Measurements from ENCODE around the gene GPAM.

GPAM gene

DNA sequence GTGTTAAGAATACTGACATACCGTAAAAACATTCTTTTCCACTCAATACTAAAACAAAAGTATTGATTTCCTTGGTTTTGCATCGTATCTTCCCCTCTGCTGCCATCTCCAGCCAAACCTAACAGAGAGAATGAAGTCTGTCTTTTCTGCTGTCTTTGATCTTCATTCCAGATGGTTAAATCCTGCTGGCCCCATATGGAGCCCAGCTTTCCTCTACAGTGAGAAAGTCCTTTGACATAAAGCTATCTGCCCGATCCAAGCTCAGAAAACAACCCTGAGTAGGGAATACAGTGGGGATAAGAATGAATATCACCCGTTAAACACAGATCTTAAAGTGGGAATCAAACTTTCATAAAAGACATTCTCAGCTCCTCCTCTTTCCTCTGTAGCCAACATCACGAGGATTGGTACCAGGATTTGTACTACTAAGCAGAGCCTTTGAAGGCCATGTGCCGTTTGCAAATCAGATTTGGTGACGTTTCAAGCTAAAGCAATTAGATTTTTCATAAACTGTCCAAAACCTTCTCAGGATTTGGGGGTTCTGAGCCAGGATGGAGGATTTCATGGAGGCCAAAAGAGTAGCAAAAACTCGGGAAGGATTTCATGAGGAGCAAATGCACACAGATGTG lies 30.8 kb upstream of the GPAM start:
- no peak overlapping the region for H3K4me3 ChIP-seq (ENCODE audit: control insufficient read depth, low read depth, low read length)
- TF ChIP-seq, protein P1, sequence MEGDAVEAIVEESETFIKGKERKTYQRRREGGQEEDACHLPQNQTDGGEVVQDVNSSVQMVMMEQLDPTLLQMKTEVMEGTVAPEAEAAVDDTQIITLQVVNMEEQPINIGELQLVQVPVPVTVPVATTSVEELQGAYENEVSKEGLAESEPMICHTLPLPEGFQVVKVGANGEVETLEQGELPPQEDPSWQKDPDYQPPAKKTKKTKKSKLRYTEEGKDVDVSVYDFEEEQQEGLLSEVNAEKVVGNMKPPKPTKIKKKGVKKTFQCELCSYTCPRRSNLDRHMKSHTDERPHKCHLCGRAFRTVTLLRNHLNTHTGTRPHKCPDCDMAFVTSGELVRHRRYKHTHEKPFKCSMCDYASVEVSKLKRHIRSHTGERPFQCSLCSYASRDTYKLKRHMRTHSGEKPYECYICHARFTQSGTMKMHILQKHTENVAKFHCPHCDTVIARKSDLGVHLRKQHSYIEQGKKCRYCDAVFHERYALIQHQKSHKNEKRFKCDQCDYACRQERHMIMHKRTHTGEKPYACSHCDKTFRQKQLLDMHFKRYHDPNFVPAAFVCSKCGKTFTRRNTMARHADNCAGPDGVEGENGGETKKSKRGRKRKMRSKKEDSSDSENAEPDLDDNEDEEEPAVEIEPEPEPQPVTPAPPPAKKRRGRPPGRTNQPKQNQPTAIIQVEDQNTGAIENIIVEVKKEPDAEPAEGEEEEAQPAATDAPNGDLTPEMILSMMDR (conservative IDR thresholded peaks at IDR 0.05; ENCODE audit: control insufficient read depth, insufficient read depth, low read depth, low read length) = no peak
- DNase-seq (ENCODE audit: low read depth) = peak; percentile 18

DNA sequence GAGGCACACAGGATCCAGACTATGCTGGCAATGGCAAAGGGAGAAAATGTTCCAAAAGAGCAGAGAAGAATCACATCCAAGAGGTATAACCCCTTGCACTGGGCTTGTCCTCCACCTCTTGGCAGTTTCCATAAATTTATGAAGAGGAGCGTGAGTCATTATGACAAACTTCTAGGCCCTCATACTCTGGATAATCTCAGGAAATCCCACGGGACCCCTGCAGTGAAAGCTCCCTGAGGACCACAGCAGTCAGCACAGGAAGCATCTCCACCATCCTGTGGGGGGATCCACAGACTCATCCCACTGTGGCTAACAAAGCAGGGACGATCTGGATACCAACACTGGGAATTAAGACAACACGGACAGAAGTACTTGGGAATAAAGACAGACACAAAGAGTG lies 30.3 kb upstream of the GPAM start:
- TF ChIP-seq, protein P1 (conservative IDR thresholded peaks at IDR 0.05; ENCODE audit: control insufficient read depth, insufficient read depth, low read depth, low read length) = no peak
- no peak overlapping the region for H3K4me3 ChIP-seq (ENCODE audit: control insufficient read depth, low read depth, low read length)
- DNase-seq (ENCODE audit: low read depth) = peak; percentile 89

DNA sequence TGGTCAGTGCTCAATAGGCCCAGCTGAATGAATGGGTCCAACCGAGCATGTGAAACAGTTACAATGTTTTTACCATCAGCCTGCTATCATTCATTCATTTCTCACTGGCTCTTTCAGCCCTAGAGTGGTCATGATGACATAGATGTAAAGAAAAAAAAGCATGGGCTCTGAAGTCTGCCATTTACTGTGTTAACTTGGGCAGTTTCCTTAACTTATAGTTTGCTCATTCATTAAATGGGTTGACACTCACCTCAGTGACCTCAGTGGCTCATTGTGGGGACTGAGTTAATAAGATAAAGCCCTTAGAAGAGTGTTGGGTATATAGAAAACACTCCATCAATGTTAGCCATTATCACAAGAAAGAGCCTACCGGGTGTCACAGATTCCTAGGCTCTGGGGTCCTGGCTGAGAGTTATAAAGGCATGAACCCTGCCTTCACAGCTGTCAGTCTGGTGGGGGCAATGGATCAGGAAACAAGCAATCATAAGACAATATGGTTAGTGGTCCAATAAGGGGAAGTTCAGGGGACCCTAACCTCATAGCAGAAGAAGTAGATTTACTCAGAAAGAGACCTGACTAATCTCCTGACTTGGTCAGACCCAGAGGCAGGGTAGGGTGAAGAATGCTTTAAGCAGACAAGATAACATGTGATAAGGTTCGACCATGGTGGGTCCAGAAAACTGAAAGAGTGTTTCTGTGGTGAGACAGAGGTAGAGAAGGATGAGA lies 29.7 kb upstream of the GPAM start:
- no peak overlapping the region for H3K4me3 ChIP-seq (ENCODE audit: control insufficient read depth, low read depth, low read length)
- TF ChIP-seq, protein P1 (conservative IDR thresholded peaks at IDR 0.05; ENCODE audit: control insufficient read depth, insufficient read depth, low read depth, low read length) = no peak
- DNase-seq (ENCODE audit: low read depth) = no peak

DNA sequence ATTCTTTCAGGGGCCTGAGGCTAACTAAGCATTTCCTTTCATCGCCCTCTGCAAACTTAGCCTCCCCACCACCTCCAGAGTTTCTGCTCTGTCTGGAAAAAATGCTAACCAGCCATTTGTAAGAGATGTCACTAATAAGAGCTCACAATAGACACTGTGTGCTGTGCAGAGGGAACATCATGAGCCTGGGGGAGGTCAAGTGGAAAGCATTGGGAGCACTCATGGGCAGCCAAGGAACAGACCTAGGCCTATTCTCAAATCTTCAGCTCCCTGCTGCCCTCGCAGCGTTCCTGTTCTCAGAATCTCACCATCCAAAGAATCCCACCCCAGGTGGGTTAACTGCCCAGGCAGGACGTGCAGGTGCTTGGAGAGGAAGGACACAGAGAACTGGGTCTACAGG lies 27.1 kb upstream of the GPAM start:
- TF ChIP-seq, protein P1 (conservative IDR thresholded peaks at IDR 0.05; ENCODE audit: control insufficient read depth, insufficient read depth, low read depth, low read length) = no peak
- H3K4me3 ChIP-seq (ENCODE audit: control insufficient read depth, low read depth, low read length) = no peak overlapping the region
- no peak for DNase-seq (ENCODE audit: low read depth)

DNA sequence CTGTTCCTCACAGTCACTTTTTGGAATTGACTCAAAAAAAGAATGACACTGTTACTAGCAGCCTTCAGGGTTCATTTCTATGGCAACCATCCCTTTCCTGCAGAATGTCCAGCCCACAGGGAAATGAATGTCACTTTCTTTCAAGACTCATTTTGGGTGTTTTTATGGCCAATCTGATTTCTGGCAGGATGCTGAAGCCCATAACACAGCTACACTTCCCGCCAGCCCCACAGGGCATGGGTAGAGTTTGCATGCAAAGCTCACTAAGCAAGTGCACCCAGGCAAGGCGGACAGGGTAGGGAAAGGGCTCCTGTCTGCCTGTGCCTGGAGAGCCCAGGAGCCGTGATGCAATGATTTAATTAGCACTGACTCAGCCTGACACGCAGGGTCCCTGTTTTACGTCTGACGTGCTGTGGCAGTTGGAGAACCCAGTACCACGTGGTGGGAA lies 26.1 kb upstream of the GPAM start:
- H3K4me3 ChIP-seq (ENCODE audit: control insufficient read depth, low read depth, low read length) = no peak overlapping the region
- peak; percentile 63 for DNase-seq (ENCODE audit: low read depth)
- TF ChIP-seq, protein P1 (conservative IDR thresholded peaks at IDR 0.05; ENCODE audit: control insufficient read depth, insufficient read depth, low read depth, low read length) = no peak

DNA sequence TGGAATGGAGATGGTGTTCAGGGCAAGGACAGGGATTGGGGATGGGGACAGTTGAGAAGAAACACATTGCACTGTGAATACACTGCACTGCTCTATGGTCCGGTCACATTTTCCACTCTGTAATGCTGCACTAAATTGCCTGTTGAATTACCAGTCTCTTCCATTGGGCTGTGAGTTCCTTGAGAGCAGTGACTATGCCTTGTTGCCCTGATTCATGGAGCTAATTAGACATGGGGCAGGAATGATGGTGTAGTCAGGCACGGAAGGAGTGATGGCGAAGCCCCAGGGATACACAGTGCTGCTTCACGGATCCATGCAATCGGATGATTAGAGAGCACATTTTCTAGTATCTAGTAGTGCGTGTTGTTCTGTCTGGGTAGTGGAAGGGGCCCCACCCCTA lies 25.4 kb upstream of the GPAM start:
- TF ChIP-seq, protein P1 (conservative IDR thresholded peaks at IDR 0.05; ENCODE audit: control insufficient read depth, insufficient read depth, low read depth, low read length) = no peak

More for the DNA sequence above, 25.4 kb upstream of the GPAM start:
- H3K4me3 ChIP-seq (ENCODE audit: control insufficient read depth, low read depth, low read length) = no peak overlapping the region
- peak; percentile 67 for DNase-seq (ENCODE audit: low read depth)
